HepG2 (cell line): ENCODE measurements around the gene NEU4. TPM values are rescaled to one million over a fixed set of nuclear protein-coding genes. Genes with fewer than 3 reads are reported as not detected.
A peak's percentile ranks its signal among the peaks of the same experiment; 100 is the strongest.

Experiments
- ATM ChIP-seq: fragments of 450-650 bp; IDR thresholded peaks from 2 replicates; pipeline ENCODE4 v1.7.1; 2017; ENCODE audit warnings: mild to moderate bottlenecking, borderline replicate concordance
- CREB3 ChIP-seq: sonication (generic); formaldehyde crosslinking; IDR thresholded peaks from 2 replicates; pipeline ENCODE4 v1.5.0; 2020; ENCODE audit warnings: missing genetic modification reagents
- E2F2 ChIP-seq: sonication (generic); formaldehyde crosslinking; IDR thresholded peaks from 2 replicates; pipeline ENCODE4 v1.4.0; 2020; ENCODE audit warnings: missing genetic modification reagents, borderline replicate concordance
- FOXO1 ChIP-seq: sonication (generic); formaldehyde crosslinking; IDR thresholded peaks from 2 replicates; pipeline ENCODE4 v1.4.0; 2020; ENCODE audit warnings: missing genetic modification reagents
- POGK ChIP-seq: sonication (generic); formaldehyde crosslinking; conservative IDR thresholded peaks from 2 replicates; pipeline ENCODE4 v1.8.0; 2022; ENCODE audit warnings: mild to moderate bottlenecking, moderate library complexity, missing genetic modification reagents
- RBM39 ChIP-seq: fragments of 200-400 bp; formaldehyde crosslinking; IDR thresholded peaks from one replicate; pipeline ENCODE4 v1.6.1; 2018; ENCODE audit warnings: antibody characterized with exemption, mild to moderate bottlenecking, low read depth, low read length; ENCODE audit not compliant: poor library complexity, severe bottlenecking
- RXRB ChIP-seq: IDR thresholded peaks from 2 replicates; pipeline ENCODE4 v1.6.1; 2016; ENCODE audit warnings: borderline replicate concordance, missing genetic modification reagents, missing compliant biosample characterization
- TCF7 ChIP-seq: sonication (generic); IDR thresholded peaks from 2 replicates; pipeline ENCODE4 v1.6.1; 2016; ENCODE audit warnings: antibody characterized with exemption, low read depth
- THAP9 ChIP-seq: sonication (generic); formaldehyde crosslinking; IDR thresholded peaks from 2 replicates; pipeline ENCODE4; 2020; ENCODE audit warnings: missing genetic modification reagents, mild to moderate bottlenecking, borderline replicate concordance
- ZFP37 ChIP-seq: sonication (generic); formaldehyde crosslinking; IDR thresholded peaks from 2 replicates; pipeline ENCODE4 v1.4.0; 2020; ENCODE audit warnings: missing genetic modification reagents, borderline replicate concordance
- ZNF20 ChIP-seq: sonication (generic); formaldehyde crosslinking; IDR thresholded peaks from 2 replicates; pipeline ENCODE4 v1.4.0; 2020; ENCODE audit warnings: mild to moderate bottlenecking, moderate library complexity, missing genetic modification reagents
- ZNF33B ChIP-seq: sonication (generic); formaldehyde crosslinking; IDR thresholded peaks from 2 replicates; pipeline ENCODE4 v1.5.1; 2020; ENCODE audit warnings: mild to moderate bottlenecking, missing genetic modification reagents
- ZNF501 ChIP-seq: sonication (generic); formaldehyde crosslinking; IDR thresholded peaks from 2 replicates; pipeline ENCODE4 v1.5.1; 2020; ENCODE audit warnings: mild to moderate bottlenecking, moderate library complexity, missing genetic modification reagents
- ZNF839 ChIP-seq: sonication (generic); formaldehyde crosslinking; IDR thresholded peaks from 2 replicates; pipeline ENCODE4 v1.4.0; 2020; ENCODE audit warnings: missing genetic modification reagents, mild to moderate bottlenecking, borderline replicate concordance
- polyA plus RNA-seq, 8 experiments: library from polyadenylated mRNA; depleted of rRNA in 3 of 8; stranded (reverse) in 7 of 8; unstranded in 1 of 8; fragments of >200 nt; fragmentation: Illumina TruSeq in 4 of 8; extraction: Trizol in 4 of 8; gene quantifications; 2 replicates each; pipeline versions ENCODE4 v1.2.1 to v1.2.3, GENCODE V29; 2011 to 2016; ENCODE audit warnings: low read depth in 4 of 8, missing spikeins in 1 of 8, mixed read lengths in 1 of 8; ENCODE audit not compliant: insufficient read depth in 1 of 8
- total RNA-seq, 5 experiments: library from RNA; depleted of rRNA; stranded (reverse); fragments of >200 nt; fragmentation: Illumina TruSeq; extraction: Trizol; gene quantifications; 2 replicates each; pipeline ENCODE4 v1.2.3, GENCODE V29; 2016; ENCODE audit warnings: low read depth in 1 of 5

NEU4 gene
- total and polyA plus RNA-seq, 2 of the 13 experiments (the other 11 are each of a cell fraction or from before 2014, with no cell fraction given) = 53.5 to 107 TPM

- TF ChIP-seq ZFP37 (CRISPR knock-in tag) (0 out of 2 replicates have a peak, but pooled peaks have one; percentile 64), CREB3 (CRISPR knock-in tag) (no peak), ZNF20 (CRISPR knock-in tag) (peak; percentile 22; the same call in 1 of the 2 replicates), ZNF839 (no peak), POGK (CRISPR knock-in tag) (no peak; the same call in 1 of the 2 replicates), RBM39 (no peak), ATM (no peak), TCF7 (no peak), ZNF33B (peak; percentile 70; the same call in 1 of the 2 replicates), E2F2 (CRISPR knock-in tag) (0 out of 2 replicates have a peak, but pooled peaks have one; percentile 50), FOXO1 (no peak), ZNF501 (CRISPR knock-in tag) (no peak), THAP9 (peak; percentile 30; the same call in 1 of the 2 replicates), RXRB (CRISPR knock-in tag) (peak; percentile 59)
These were observed 35.2 kb upstream of the NEU4 start (continued) for GRCh38 chr2:241773511-241774418.
